IMR-90 (cell line): ENCODE measurements around the gene EXPH5. TPM values are rescaled to one million over a fixed set of nuclear protein-coding genes. Genes with fewer than 3 reads are reported as not detected.

Experiments
- ATAC-seq: fragments of 200-7000 bp; cut with Tn5 transposase; 2 replicates; pipeline ENCODE4 v1.9.1; 2020; ENCODE audit warnings: low read depth, mild to moderate bottlenecking, moderate library complexity
- BruUV-seq: library from RNA; stranded (reverse); fragments of 400-500 nt; replicated peaks from 2 replicates; lab custom pipeline; 2021; lab: Mats Ljungman, UMichigan
- CTCF ChIA-PET: fragments of 300-600 bp; formaldehyde crosslinking; extraction: SDS; loops from one replicate; lab custom pipeline; 2021; ENCODE audit warnings: antibody characterized with exemption; lab: Yijun Ruan, JAX
- POLR2A ChIA-PET: fragments of 300-600 bp; sonication (Branson Sonifier 250); formaldehyde crosslinking; loops from one replicate; lab custom pipeline; 2022; ENCODE audit warnings: antibody characterized with exemption; ENCODE audit not compliant: unreplicated experiment; lab: Charles Lee
- DNase-seq: peaks from one replicate; pipeline ENCODE4 v3.0.0; 2013
- H2AFZ ChIP-seq: replicated peaks from 2 replicates; pipeline ENCODE3; 2013; ENCODE audit warnings: low read length, mild to moderate bottlenecking; ENCODE audit not compliant: poor library complexity
- H2AK5ac ChIP-seq: 2 replicates; pipeline ENCODE4 v1.6.1; 2013; ENCODE audit warnings: low read depth, low read length, inconsistent platforms
- H2AK9ac ChIP-seq: replicated peaks from 2 replicates; pipeline ENCODE3; 2013; ENCODE audit warnings: mild to moderate bottlenecking, low read depth, low read length, moderate library complexity; ENCODE audit not compliant: poor library complexity
- H2BK120ac ChIP-seq: 2 replicates; pipeline ENCODE4 v1.6.1; 2013; ENCODE audit warnings: low read depth, low read length, inconsistent platforms
- H2BK15ac ChIP-seq: 3 replicates; pipeline ENCODE4 v1.6.1; 2013; ENCODE audit warnings: low read depth, low read length, inconsistent platforms
- H2BK20ac ChIP-seq: 2 replicates; pipeline ENCODE4 v1.6.1; 2013; ENCODE audit warnings: low read depth, mild to moderate bottlenecking, inconsistent platforms, low read length, moderate library complexity
- H2BK5ac ChIP-seq: 2 replicates; pipeline ENCODE4 v1.6.1; 2013; ENCODE audit warnings: mild to moderate bottlenecking, low read depth, low read length, inconsistent platforms; ENCODE audit not compliant: poor library complexity, severe bottlenecking
- H3K14ac ChIP-seq: replicated peaks from 2 replicates; pipeline ENCODE4 v1.6.1; 2013; ENCODE audit warnings: low read depth, low read length, inconsistent platforms
- H3K18ac ChIP-seq: 2 replicates; pipeline ENCODE4 v1.6.1; 2013; ENCODE audit warnings: low read depth, low read length, control low read depth
- H3K23ac ChIP-seq: 2 replicates; pipeline ENCODE4 v1.6.1; 2013; ENCODE audit warnings: low read depth, low read length, inconsistent platforms
- H3K27ac ChIP-seq: 2 replicates; pipeline ENCODE4 v1.5.1; 2013; ENCODE audit warnings: mild to moderate bottlenecking, control low read depth, low read length; ENCODE audit not compliant: insufficient read depth
- H3K27me3 ChIP-seq: 2 replicates; pipeline ENCODE4 v1.6.1; 2013; ENCODE audit warnings: low read length; ENCODE audit not compliant: control insufficient read depth, insufficient read depth
- H3K36me3 ChIP-seq: 2 replicates; pipeline ENCODE4 v1.6.1; 2013; ENCODE audit warnings: low read length, mixed read lengths; ENCODE audit not compliant: control insufficient read depth, insufficient read depth
- H3K4ac ChIP-seq: 2 replicates; pipeline ENCODE4 v1.6.1; 2013; ENCODE audit warnings: low read depth, low read length, inconsistent platforms
- H3K4me1 ChIP-seq: 2 replicates; pipeline ENCODE4 v1.6.1; 2013; ENCODE audit warnings: low read length, mixed read lengths; ENCODE audit not compliant: control insufficient read depth, insufficient read depth
- H3K4me2 ChIP-seq: 2 replicates; pipeline ENCODE4 v1.6.1; 2013; ENCODE audit warnings: low read depth, mild to moderate bottlenecking, control low read depth, low read length, moderate library complexity
- H3K4me3 ChIP-seq: 2 replicates; pipeline ENCODE4 v1.5.1; 2013; ENCODE audit warnings: low read depth, mild to moderate bottlenecking, control low read depth, low read length, moderate library complexity; ENCODE audit not compliant: insufficient read depth
- H3K56ac ChIP-seq: 2 replicates; pipeline ENCODE4 v1.6.1; 2013; ENCODE audit warnings: low read length, inconsistent platforms; ENCODE audit not compliant: insufficient read depth; ENCODE audit errors: extremely low read depth
- H3K79me1 ChIP-seq, 2 experiments: 2 replicates each; pipeline ENCODE4 v1.6.1; 2013; ENCODE audit warnings: low read length in 2 of 2, inconsistent platforms in 1 of 2, low read depth in 1 of 2
- H3K9ac ChIP-seq: 2 replicates; pipeline ENCODE4 v1.6.1; 2013; ENCODE audit warnings: low read depth, low read length, control low read depth
- H3K9me1 ChIP-seq: 2 replicates; pipeline ENCODE4 v1.6.1; 2013; ENCODE audit warnings: low read length, inconsistent platforms; ENCODE audit not compliant: insufficient read depth
- H3K9me3 ChIP-seq: 2 replicates; pipeline ENCODE4 v1.6.1; 2013; ENCODE audit warnings: low read length; ENCODE audit not compliant: control insufficient read depth, insufficient read depth
- H4K20me1 ChIP-seq: 2 replicates; pipeline ENCODE4 v1.6.1; 2013; ENCODE audit warnings: low read length, inconsistent platforms; ENCODE audit not compliant: insufficient read depth
- H4K5ac ChIP-seq: 2 replicates; pipeline ENCODE4 v1.6.1; 2013; ENCODE audit warnings: mild to moderate bottlenecking, low read depth, low read length, control low read depth
- H4K8ac ChIP-seq, 2 experiments: 2 replicates each; pipeline ENCODE4 v1.6.1; 2013; ENCODE audit warnings: low read depth in 2 of 2, low read length in 2 of 2, control low read depth in 1 of 2, inconsistent platforms in 1 of 2
- H4K91ac ChIP-seq: 2 replicates; pipeline ENCODE4 v1.6.1; 2013; ENCODE audit warnings: low read depth, low read length, inconsistent platforms; ENCODE audit not compliant: insufficient read depth
- ELK1 ChIP-seq: fragments of 150-350 bp; IDR thresholded peaks from 2 replicates; pipeline ENCODE4 v1.6.1; 2016; ENCODE audit warnings: low read depth, mild to moderate bottlenecking, low read length, moderate library complexity, borderline replicate concordance
- MAFK ChIP-seq: IDR thresholded peaks from 2 replicates; pipeline ENCODE4 v1.6.1; 2012; ENCODE audit warnings: low read depth, low read length, improper control_type of control experiment
- POLR2A ChIP-seq: IDR thresholded peaks from 2 replicates; pipeline ENCODE4 v1.6.1; 2012; ENCODE audit warnings: mild to moderate bottlenecking, low read depth, low read length
- RAD21 ChIP-seq: IDR thresholded peaks from 2 replicates; pipeline ENCODE4 v1.6.1; 2012; ENCODE audit warnings: low read length, improper control_type of control experiment
- WGBS, 2 experiments: methylation state at CpG; one replicate each; pipeline versions ENCODE4 v1.1.5 to v1.1.7; 2013; ENCODE audit warnings: missing lambda C conversion rate in 2 of 2; ENCODE audit not compliant: insufficient read length in 1 of 2; ENCODE audit errors: extremely low coverage in 2 of 2; 5-methylcytosine and 5-hydroxymethylcytosine counted together
- dilution Hi-C: fragments of 300-500 bp; cut with HindIII; formaldehyde crosslinking; loops from one replicate; pipeline ENCODE4 v1.14.3; 2018; ENCODE audit warnings: low sequenced_read_pairs; ENCODE audit not compliant: unreplicated experiment
- in situ Hi-C: fragments of 300-500 bp; cut with MboI; formaldehyde crosslinking; loops from 3 replicates; pipeline ENCODE4 v1.14.3; 2019; ENCODE audit warnings: low sequenced_read_pairs, inconsistent platforms, mixed read lengths
- intact Hi-C: fragments of 100-400 bp; cut with micrococcal nuclease; formaldehyde crosslinking; loops from 2 replicates; pipeline ENCODE4 v1.10.0; 2022
- polyA plus RNA-seq, 3 experiments: library from polyadenylated mRNA; depleted of rRNA; stranded (reverse); fragments of >200 nt; gene quantifications; 2 replicates each; pipeline ENCODE4 v1.2.3, GENCODE V29; 2012; ENCODE audit warnings: low replicate concordance in 1 of 3
- total RNA-seq: library from RNA; depleted of rRNA; stranded (reverse); fragments of >200 nt; gene quantifications from 2 replicates; pipeline ENCODE4 v1.2.3, GENCODE V29; 2012

The EXPH5 gene
- total and polyA plus RNA-seq, 2 of the 4 experiments (the other 2 are of a cell fraction): 0.05 to 0.72 TPM

- Histone ChIP-seq H2BK15ac (no peak overlapping the region), H3K4ac (no peak overlapping the region), H3K27me3 (no peaks in the 10 kb centered on the region), H3K79me1 (no peaks in the 10 kb centered on the region), H3K9me1 (0 out of 2 replicates have a peak, but pooled peaks cover 2% of the 10 kb centered on the region), H2BK5ac (no peak overlapping the region), H2AFZ (no peak overlapping the region), H4K91ac (no peak overlapping the region), H3K18ac (no peak overlapping the region), H3K9ac (no peak overlapping the region), H3K4me1 (no peaks in the 10 kb centered on the region; the same call in 1 of the 2 replicates), H2BK20ac (no peak overlapping the region), H3K9me3 (no peaks in the 10 kb centered on the region), H3K4me2 (no peak overlapping the region), H2AK9ac (no peak overlapping the region), H3K23ac (no peak overlapping the region), H3K56ac (no peak overlapping the region), H3K36me3 (no peaks in the 10 kb centered on the region), H4K20me1 (no peaks in the 10 kb centered on the region; the same call in 1 of the 2 replicates), H3K14ac (no peak overlapping the region), H2BK120ac (no peak overlapping the region), H4K5ac (no peak overlapping the region), H3K27ac (no peak overlapping the region), H3K4me3 (no peak overlapping the region), H4K8ac (no peak overlapping the region), H2AK5ac (no peak overlapping the region)
- DNase-seq (no peak), ATAC-seq (no peak)
- dilution Hi-C loops (no loop called here), intact Hi-C loops (no loop called here), in situ Hi-C loops (no loop called here)
- TF ChIP-seq RAD21 (no peak), MAFK (no peak), ELK1 (no peak), POLR2A (no peak)
- no TSS peak for BruUV-seq
- ChIA-PET CTCF (no interaction called here), POLR2A (no interaction called here)
- WGBS, 2 experiments: no CpG with 5 or more reads among the region's 3 CpGs
Measured at GRCh38 chr11:108614086-108614485, 20.5 kb upstream of the EXPH5 start.
